MM.1S (cell line): ENCODE measurements around the gene ANTKMT.

ENCODE experiments used
- DNase-seq: peaks from one replicate; pipeline ENCODE4 v3.0.0-alpha.2; 2015
- H2AFZ ChIP-seq: fragments of 300-600 bp; sonication (generic); 2 replicates; pipeline ENCODE4 v1.6.0; 2016; ENCODE audit warnings: antibody characterized with exemption, low read length
- H3F3A ChIP-seq: fragments of 300-600 bp; sonication (generic); 2 replicates; pipeline ENCODE4 v1.6.1; 2016; ENCODE audit warnings: mild to moderate bottlenecking, antibody characterized with exemption, low read length, moderate library complexity, mixed read lengths; ENCODE audit not compliant: insufficient read depth
- H3K27ac ChIP-seq: fragments of 300-600 bp; sonication (generic); 2 replicates; pipeline ENCODE4 v1.5.1; 2016; ENCODE audit warnings: mild to moderate bottlenecking, low read length
- H3K27me3 ChIP-seq: fragments of 300-600 bp; sonication (generic); replicated peaks from 2 replicates; pipeline ENCODE4 v1.6.0; 2016; ENCODE audit warnings: low read length; ENCODE audit not compliant: insufficient read depth
- H3K36me3 ChIP-seq: fragments of 300-600 bp; sonication (generic); replicated peaks from 2 replicates; pipeline ENCODE4 v1.6.1; 2016; ENCODE audit warnings: mild to moderate bottlenecking, low read length, mixed read lengths; ENCODE audit not compliant: insufficient read depth
- H3K4me1 ChIP-seq: fragments of 300-600 bp; sonication (generic); 2 replicates; pipeline ENCODE4 v1.6.1; 2016; ENCODE audit warnings: low read length, mixed read lengths
- H3K4me2 ChIP-seq: fragments of 300-600 bp; sonication (generic); 2 replicates; pipeline ENCODE4 v1.6.0; 2016; ENCODE audit warnings: low read depth, low read length
- H3K4me3 ChIP-seq: fragments of 300-600 bp; sonication (generic); 2 replicates; pipeline ENCODE4 v1.5.1; 2016; ENCODE audit warnings: low read length, mixed read lengths
- H3K79me2 ChIP-seq: fragments of 300-600 bp; sonication (generic); 2 replicates; pipeline ENCODE4 v1.6.1; 2016; ENCODE audit warnings: mixed run types, low read length, mixed read lengths
- H3K9ac ChIP-seq: fragments of 300-600 bp; sonication (generic); 2 replicates; pipeline ENCODE4 v1.6.1; 2016; ENCODE audit warnings: low read length, mixed read lengths
- H3K9me2 ChIP-seq: fragments of 300-600 bp; sonication (generic); replicated peaks from 2 replicates; pipeline ENCODE4 v1.6.1; 2016; ENCODE audit warnings: mild to moderate bottlenecking, low read length, mixed read lengths; ENCODE audit not compliant: insufficient read depth
- H3K9me3 ChIP-seq: fragments of 300-600 bp; sonication (generic); replicated peaks from 2 replicates; pipeline ENCODE4 v1.6.1; 2016; ENCODE audit warnings: mild to moderate bottlenecking, low read length, mixed read lengths; ENCODE audit not compliant: insufficient read depth
- H4K20me1 ChIP-seq: fragments of 300-600 bp; sonication (generic); 2 replicates; pipeline ENCODE4 v1.6.1; 2016; ENCODE audit warnings: mild to moderate bottlenecking, low read length, moderate library complexity, mixed read lengths; ENCODE audit not compliant: insufficient read depth
- CTCF ChIP-seq: fragments of 300-600 bp; sonication (generic); IDR thresholded peaks from 2 replicates; pipeline ENCODE4 v1.5.1; 2016; ENCODE audit warnings: antibody characterized with exemption, low read length, mixed read lengths
- EZH2 ChIP-seq: fragments of 300-600 bp; sonication (generic); optimal IDR thresholded peaks from 2 replicates; pipeline ENCODE3; 2017; ENCODE audit warnings: low read depth, mild to moderate bottlenecking, antibody characterized with exemption, low read length, mixed read lengths
- EZH2phosphoT487 ChIP-seq: fragments of 300-600 bp; sonication (generic); IDR thresholded peaks from 2 replicates; pipeline ENCODE4 v1.6.1; 2018; ENCODE audit warnings: antibody characterized with exemption, low read length

The ANTKMT gene, protein sequence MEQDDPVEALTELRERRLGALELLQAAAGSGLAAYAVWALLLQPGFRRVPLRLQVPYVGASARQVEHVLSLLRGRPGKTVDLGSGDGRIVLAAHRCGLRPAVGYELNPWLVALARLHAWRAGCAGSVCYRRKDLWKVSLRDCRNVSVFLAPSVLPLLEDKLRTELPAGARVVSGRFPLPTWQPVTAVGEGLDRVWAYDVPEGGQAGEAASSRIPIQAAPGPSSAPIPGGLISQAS

DNA sequence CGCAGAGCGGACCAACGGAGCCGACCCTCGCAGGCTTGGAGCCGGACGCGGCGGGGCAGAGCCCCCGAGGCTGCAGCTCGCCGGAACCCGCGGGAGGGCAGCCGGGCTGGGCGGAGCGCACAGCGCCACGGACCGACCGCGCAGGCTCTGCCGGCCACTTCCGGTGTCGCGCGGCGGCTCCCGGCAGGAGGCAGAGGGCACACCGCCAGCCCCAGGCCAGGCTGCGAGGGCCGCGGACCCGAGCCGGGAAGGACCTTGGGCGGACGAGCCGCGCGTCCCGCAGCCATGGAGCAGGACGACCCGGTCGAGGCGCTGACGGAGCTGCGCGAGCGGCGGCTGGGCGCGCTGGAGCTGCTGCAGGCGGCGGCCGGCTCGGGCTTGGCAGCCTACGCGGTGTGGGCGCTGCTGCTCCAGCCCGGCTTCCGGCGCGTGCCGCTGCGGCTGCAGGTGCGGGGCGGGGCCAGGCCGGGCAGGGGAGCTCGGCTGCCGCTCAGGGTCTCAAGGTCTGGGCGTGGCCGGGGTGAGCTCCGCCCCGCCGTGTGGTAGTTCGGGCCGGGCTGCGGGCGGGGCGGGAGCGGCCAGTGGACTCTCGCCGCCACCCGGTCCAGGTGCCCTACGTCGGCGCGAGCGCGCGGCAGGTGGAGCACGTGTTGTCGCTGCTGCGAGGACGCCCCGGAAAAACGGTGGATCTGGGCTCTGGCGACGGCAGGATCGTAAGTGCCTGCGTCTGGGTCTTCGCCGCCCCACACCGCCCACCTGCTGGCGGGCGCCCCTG, at the start of gene ANTKMT:
Gene ANTKMT, plus strand, starts transcription at position 157 of the 775 bp plus-strand sequence. Its CDS starts 129 bp downstream, at position 286.
- Histone ChIP-seq H3K4me2 (peak within 1 kb of the TSS; percentile 95), H3K36me3 (no peaks in the 10 kb centered on the region), H3F3A (peaks cover 13% of the 10 kb centered on the region; the same call in 1 of the 2 replicates), H3K9ac (peak within 1 kb of the TSS; percentile 87), H3K79me2 (peaks cover 9% of the 10 kb centered on the region; the same call in 1 of the 2 replicates), H2AFZ (peak within 1 kb of the TSS; percentile 91), H3K9me3 (no peaks in the 10 kb centered on the region), H3K27me3 (peaks cover 25% of the 10 kb centered on the region), H3K27ac (peak within 1 kb of the TSS; percentile 74), H4K20me1 (no peaks in the 10 kb centered on the region), H3K4me3 (peak within 1 kb of the TSS; percentile 95), H3K9me2 (no peaks in the 10 kb centered on the region), H3K4me1 (peaks cover 9% of the 10 kb centered on the region; the same call in 1 of the 2 replicates)
- peak; percentile 94 for DNase-seq
- no peak for TF ChIP-seq EZH2phosphoT487
- TF ChIP-seq EZH2 = no peak
- no peak for TF ChIP-seq CTCF

DNA sequence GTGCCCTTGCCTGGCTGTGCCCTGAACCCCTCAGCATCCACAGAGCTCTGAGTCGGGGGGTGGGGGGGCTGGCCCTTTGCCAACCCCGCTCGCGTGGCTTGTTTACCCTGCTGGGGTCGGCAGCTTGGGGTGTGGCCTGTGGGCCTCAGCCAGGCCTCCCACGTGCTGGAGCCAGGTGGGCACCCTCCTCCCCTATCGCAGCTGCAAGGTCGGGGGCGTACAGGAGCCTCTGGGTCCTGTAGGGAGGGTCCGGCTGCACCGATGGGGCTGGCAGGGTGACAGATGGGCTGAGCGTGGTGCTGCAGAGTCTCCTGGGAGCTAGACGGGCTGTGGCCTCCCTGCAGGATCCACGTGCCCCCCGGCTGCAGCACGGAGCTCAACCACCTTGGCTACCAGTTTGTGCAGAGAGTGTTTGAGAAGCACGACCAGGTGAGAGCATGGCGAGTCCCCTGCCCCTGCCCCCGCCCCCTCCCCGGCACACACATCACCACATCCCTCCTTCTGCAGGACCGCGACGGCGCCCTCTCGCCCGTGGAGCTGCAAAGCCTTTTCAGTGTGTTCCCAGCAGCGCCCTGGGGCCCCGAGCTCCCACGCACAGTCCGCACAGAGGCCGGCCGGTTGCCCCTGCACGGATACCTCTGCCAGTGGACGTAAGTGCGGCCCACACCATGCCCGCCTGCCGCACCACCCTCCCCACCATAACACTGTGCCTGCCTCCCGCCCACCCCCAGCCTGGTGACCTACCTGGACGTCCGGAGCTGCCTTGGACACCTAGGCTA, 49.4 kb upstream of the ANTKMT start:
- Histone ChIP-seq H2AFZ (no peak overlapping the region), H3K36me3 (no peaks in the 10 kb centered on the region; the same call in 1 of the 2 replicates), H3K27ac (no peak overlapping the region), H3K4me3 (no peak overlapping the region), H3F3A (no peaks in the 10 kb centered on the region), H3K27me3 (no peaks in the 10 kb centered on the region), H3K9ac (no peak overlapping the region), H3K9me2 (no peaks in the 10 kb centered on the region), H3K79me2 (peaks cover 24% of the 10 kb centered on the region), H3K4me1 (peaks cover 11% of the 10 kb centered on the region; the same call in 1 of the 2 replicates), H3K9me3 (no peaks in the 10 kb centered on the region), H3K4me2 (no peak overlapping the region), H4K20me1 (no peaks in the 10 kb centered on the region)
- no peak for TF ChIP-seq EZH2phosphoT487
- no peak for DNase-seq

GRCh38 chr16:672371-672770, 48.6 kb upstream of the ANTKMT start:
- Histone ChIP-seq H4K20me1 (no peaks in the 10 kb centered on the region), H3K9me3 (no peaks in the 10 kb centered on the region), H3K4me2 (no peak overlapping the region), H3K27ac (no peak overlapping the region), H3K79me2 (peaks cover 24% of the 10 kb centered on the region), H3K27me3 (no peaks in the 10 kb centered on the region), H2AFZ (no peak overlapping the region), H3F3A (no peaks in the 10 kb centered on the region), H3K9me2 (no peaks in the 10 kb centered on the region), H3K9ac (no peak overlapping the region), H3K4me1 (peaks cover 9% of the 10 kb centered on the region; the same call in 1 of the 2 replicates), H3K4me3 (no peak overlapping the region), H3K36me3 (no peaks in the 10 kb centered on the region; the same call in 1 of the 2 replicates)
- TF ChIP-seq EZH2 = no peak
- TF ChIP-seq CTCF = no peak
- TF ChIP-seq EZH2phosphoT487 = no peak
- DNase-seq = no peak
